ENCODE results near the gene CFAP161.

The CFAP161 gene

GRCh38 chr15:81176291-81176893 lies 42.3 kb downstream of the CFAP161 start:
- no peak for TF ChIP-seq REST (IDR thresholded peaks at IDR 0.05; ENCODE audit: insufficient read depth in 1 of 2, low read depth in 2 of 2, low read length in 2 of 2)
- TF ChIP-seq SIN3A (IDR thresholded peaks at IDR 0.05; ENCODE audit: borderline replicate concordance, insufficient read depth, low read length) = no peak
- no peak for TF ChIP-seq POLR2AphosphoS5 (IDR thresholded peaks at IDR 0.05; ENCODE audit: low read depth, low read length)

DNA sequence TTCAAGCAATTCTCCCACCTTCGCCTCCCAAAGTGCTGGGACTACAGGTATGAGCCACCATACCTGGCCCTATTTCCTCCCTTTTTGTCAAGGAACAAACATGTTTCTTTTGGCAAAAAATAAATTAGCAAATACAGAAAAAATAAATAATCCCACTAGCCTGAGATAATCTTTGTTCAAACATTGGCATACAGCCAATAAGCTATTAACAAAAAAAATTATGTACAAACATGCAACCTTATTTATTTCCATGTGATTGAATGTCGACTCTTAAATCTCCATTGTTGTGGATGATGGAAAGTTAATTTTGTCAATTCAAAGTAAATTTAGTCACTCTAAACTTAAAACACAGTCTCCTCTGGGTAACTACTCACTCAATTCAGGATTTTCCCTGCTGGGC lies 44.3 kb downstream of the CFAP161 start:
- TF ChIP-seq REST (IDR thresholded peaks at IDR 0.05; ENCODE audit: insufficient read depth in 1 of 2, low read depth in 2 of 2, low read length in 2 of 2) (no peak), FOXP2 (optimal IDR thresholded peaks at IDR 0.05; ENCODE audit: borderline replicate concordance, extremely low read depth, extremely low read length, insufficient read depth) (no peak), SIN3A (IDR thresholded peaks at IDR 0.05; ENCODE audit: borderline replicate concordance, insufficient read depth, low read length) (no peak), POLR2AphosphoS5 (IDR thresholded peaks at IDR 0.05; ENCODE audit: low read depth, low read length) (no peak), TAF1 (IDR thresholded peaks at IDR 0.05; ENCODE audit: borderline replicate concordance, insufficient read depth, low read length) (no peak)

DNA sequence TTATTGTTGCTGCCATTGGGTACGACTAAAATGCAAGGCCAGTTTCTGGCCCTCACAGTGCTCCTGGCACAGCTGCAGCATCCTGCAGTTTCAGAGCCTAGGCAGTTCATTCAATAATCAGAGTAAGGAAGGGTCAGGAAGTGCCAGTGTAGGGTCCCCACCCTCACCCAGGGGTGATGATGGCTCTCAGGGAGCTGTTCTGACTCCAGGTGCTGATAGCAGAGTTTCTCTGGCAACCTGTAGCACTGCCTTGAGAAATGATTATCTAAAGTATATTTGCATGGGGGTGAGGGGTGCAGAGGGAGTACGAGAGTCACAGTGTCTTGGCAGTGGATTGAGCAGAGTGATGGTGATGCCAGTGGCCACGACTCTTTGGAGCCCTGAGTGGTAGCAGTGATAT lies 47.1 kb downstream of the CFAP161 start:
- TF ChIP-seq TAF1 (IDR thresholded peaks at IDR 0.05; ENCODE audit: borderline replicate concordance, insufficient read depth, low read length) = no peak
- TF ChIP-seq REST (IDR thresholded peaks at IDR 0.05; ENCODE audit: insufficient read depth in 1 of 2, low read depth in 2 of 2, low read length in 2 of 2) = peak in 1 of 2 experiments; percentile 55; a peak in 1 of 4 replicates

- TF ChIP-seq REST (IDR thresholded peaks at IDR 0.05; ENCODE audit: insufficient read depth in 1 of 2, low read depth in 2 of 2, low read length in 2 of 2) (no peak), TAF1 (IDR thresholded peaks at IDR 0.05; ENCODE audit: borderline replicate concordance, insufficient read depth, low read length) (no peak), FOXP2 (optimal IDR thresholded peaks at IDR 0.05; ENCODE audit: borderline replicate concordance, extremely low read depth, extremely low read length, insufficient read depth) (no peak), SIN3A (IDR thresholded peaks at IDR 0.05; ENCODE audit: borderline replicate concordance, insufficient read depth, low read length) (no peak), POLR2AphosphoS5 (IDR thresholded peaks at IDR 0.05; ENCODE audit: low read depth, low read length) (no peak)
Observed at GRCh38 chr15:81182031-81182755, 48.1 kb downstream of the CFAP161 start.
